ENCODE results near the gene ZNF503. TPM values are rescaled to one million over a fixed set of nuclear protein-coding genes. Genes with fewer than 3 reads are reported as not detected.

ZNF503 gene
- polyA plus RNA-seq, 2 of the 4 experiments (the other 2 are of a cell fraction) = 0.54 to 12.8 TPM

DNA sequence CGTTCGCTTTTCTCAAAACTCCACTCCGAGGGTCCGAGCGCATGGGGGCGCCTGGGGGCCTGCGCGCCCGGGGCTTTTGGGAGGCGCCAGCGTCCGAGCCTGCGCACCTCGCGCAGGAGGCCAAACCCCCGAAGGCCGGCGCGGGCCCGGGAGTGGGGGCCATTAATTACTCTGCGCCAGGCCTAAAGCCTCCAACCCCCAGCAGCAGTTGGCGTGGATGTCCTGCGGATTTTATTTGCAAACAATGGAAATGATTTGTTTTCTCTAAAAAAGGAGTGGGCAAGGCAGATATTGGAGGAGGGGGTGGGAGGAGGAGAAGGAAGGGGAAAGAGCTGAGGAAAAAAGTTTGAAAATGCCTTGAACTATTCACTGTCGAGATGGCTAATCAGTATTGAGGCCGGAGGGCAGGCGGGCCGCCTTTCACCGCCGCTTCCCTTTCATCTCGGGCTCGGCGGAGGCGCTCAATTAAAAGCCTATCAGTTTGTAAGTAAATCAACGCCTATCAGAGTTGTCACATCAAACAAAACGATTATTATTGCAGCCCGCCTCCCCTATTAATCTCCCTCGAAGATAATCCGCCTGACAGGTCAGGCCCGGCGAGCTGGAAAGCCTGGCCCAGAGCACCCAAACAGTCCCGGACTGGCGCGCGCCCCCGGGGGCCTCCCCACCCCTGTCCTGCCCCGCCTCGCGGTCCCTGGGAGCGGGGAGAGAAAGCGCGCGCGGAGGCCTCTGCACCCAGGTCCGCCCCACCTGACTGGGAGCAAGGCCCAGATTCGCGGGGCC, 3.4 kb upstream of the ZNF503 start:
- no peak overlapping the region for H3K4me2 ChIP-seq
- ChIA-PET CTCF (no interaction called here), POLR2A (no interaction called here)
- H3K4me3 ChIP-seq = no peak overlapping the region
- H3K4me1 ChIP-seq = peaks cover 9% of the 10 kb centered on the region
- no peak for FAIRE-seq
- 91% methylated on average over 29 of the region's 56 CpGs for WGBS (ENCODE audit: missing lambda C conversion rate)
- H3K9me3 ChIP-seq = no peaks in the 10 kb centered on the region
- ATAC-seq = no peak
- no peak for DNase-seq (ENCODE audit: low read depth in 1 of 2, low spot score in 1 of 2)
- H3K27ac ChIP-seq = peak overlapping the region in 1 of 2 experiments; percentile 98; a peak in 3 of 6 replicates
- TF ChIP-seq, protein P1, sequence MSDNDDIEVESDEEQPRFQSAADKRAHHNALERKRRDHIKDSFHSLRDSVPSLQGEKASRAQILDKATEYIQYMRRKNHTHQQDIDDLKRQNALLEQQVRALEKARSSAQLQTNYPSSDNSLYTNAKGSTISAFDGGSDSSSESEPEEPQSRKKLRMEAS (IDR thresholded peaks at IDR 0.05) = no peak
- TF ChIP-seq MAFK (IDR thresholded peaks at IDR 0.05; ENCODE audit: partially characterized antibody) (no peak), HOXB5 (CRISPR knock-in tag; IDR thresholded peaks at IDR 0.05) (no peak), ESRRA (IDR thresholded peaks at IDR 0.05; ENCODE audit: borderline replicate concordance, low read length) (no peak), NR3C1 (IDR thresholded peaks at IDR 0.05) (no peak), ZC3H11A (IDR thresholded peaks at IDR 0.05) (no peak), ZNF302 (CRISPR knock-in tag; IDR thresholded peaks at IDR 0.05) (no peak), RCOR1 (IDR thresholded peaks at IDR 0.05; ENCODE audit: low read depth, low read length) (no peak), NFE2L2 (conservative IDR thresholded peaks at IDR 0.05; ENCODE audit: low read length) (no peak), NPAS2 (CRISPR knock-in tag; IDR thresholded peaks at IDR 0.05; ENCODE audit: borderline replicate concordance) (no peak), FOSB (CRISPR knock-in tag; IDR thresholded peaks at IDR 0.05) (no peak), RAD21 (conservative IDR thresholded peaks at IDR 0.05 in 1 of 2, IDR thresholded peaks at IDR 0.05 in 1 of 2) (no peak), POLR2A (IDR thresholded peaks at IDR 0.05; ENCODE audit: low read length) (no peak), HOXA7 (CRISPR knock-in tag; IDR thresholded peaks at IDR 0.05) (no peak), JUNB (IDR thresholded peaks at IDR 0.05) (no peak), CHD2 (IDR thresholded peaks at IDR 0.05; ENCODE audit: low read length, partially characterized antibody) (no peak), CBX2 (IDR thresholded peaks at IDR 0.05; ENCODE audit: borderline replicate concordance, low read depth) (no peak)
- TF ChIP-seq, protein P2, sequence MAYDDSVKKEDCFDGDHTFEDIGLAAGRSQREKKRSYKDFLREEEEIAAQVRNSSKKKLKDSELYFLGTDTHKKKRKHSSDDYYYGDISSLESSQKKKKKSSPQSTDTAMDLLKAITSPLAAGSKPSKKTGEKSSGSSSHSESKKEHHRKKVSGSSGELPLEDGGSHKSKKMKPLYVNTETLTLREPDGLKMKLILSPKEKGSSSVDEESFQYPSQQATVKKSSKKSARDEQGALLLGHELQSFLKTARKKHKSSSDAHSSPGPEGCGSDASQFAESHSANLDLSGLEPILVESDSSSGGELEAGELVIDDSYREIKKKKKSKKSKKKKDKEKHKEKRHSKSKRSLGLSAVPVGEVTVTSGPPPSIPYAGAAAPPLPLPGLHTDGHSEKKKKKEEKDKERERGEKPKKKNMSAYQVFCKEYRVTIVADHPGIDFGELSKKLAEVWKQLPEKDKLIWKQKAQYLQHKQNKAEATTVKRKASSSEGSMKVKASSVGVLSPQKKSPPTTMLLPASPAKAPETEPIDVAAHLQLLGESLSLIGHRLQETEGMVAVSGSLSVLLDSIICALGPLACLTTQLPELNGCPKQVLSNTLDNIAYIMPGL (CRISPR knock-in tag; IDR thresholded peaks at IDR 0.05; ENCODE audit: borderline replicate concordance) = no peak

DNA sequence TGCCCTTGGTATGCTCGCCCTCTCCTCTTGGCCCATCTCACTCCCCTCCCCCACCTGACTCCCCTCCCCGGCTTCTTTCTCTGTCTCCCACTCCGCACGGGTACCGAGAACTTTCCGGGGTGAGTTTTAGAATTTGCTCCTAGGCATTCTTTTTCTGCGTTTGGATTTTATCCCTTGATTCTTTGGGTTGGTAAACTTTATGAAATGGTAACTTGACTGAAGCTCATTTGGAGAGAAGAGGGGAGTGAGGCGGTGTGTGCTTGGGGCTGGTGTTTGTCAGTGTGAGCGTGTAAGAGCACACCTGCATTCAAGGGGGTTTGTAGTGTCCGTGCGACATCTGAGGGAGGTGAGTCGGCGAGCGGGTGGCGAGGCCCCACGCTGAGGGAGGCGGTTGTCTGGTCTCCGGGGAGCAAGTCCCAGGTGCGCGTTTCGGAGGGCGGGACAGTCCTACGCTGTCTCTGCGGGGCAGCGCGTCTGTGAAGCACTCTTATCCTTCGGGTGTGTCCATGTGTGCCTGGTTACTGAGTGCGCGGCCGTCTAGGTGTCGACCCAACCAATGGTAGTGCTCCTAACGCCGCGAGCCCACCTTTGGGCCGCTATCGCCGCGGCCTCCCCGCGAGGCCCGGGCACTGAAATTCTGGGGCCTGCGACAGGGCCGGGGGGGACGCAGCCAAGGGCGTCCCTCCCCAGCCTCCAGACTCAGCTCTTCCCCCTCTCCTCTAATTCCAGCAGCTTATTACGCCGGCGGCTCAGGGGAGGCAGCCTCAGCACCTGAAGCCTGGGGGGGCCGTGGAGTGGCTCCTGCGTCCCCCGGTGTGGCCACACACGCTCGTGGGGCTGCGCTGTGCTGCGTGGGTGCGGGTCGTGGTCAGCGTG, 2.6 kb upstream of the ZNF503 start:
- no peak for ATAC-seq
- CTCF ChIA-PET = interaction anchor here (1.1 to 1.3 kb wide), 2 partner anchors 9 to 19 kb away, joined by 3 to 6 read pairs; no protein-coding TSS in a partner anchor
- no peak for FAIRE-seq
- Histone ChIP-seq H3K27ac (peak overlapping the region; percentile 94 to 98), H3K9me3 (no peaks in the 10 kb centered on the region), H3K4me2 (peak overlapping the region; percentile 98), H3K4me3 (peak overlapping the region; percentile 92), H3K4me1 (peaks cover 14% of the 10 kb centered on the region)
- POLR2A ChIA-PET = interaction anchor here (1.0 to 1.1 kb wide), 2 partner anchors 26 to 369 kb away, joined by 3 to 6 read pairs; no protein-coding TSS in a partner anchor
- DNase-seq (ENCODE audit: low read depth in 1 of 2, low spot score in 1 of 2) = no peak
- 90% methylated on average over 58 of the region's 58 CpGs for WGBS (ENCODE audit: missing lambda C conversion rate)
- TF ChIP-seq MAFK (IDR thresholded peaks at IDR 0.05; ENCODE audit: partially characterized antibody) (no peak), KDM1A (IDR thresholded peaks at IDR 0.05; ENCODE audit: low read depth) (no peak), HDAC2 (IDR thresholded peaks at IDR 0.05) (no peak), KDM5A (IDR thresholded peaks at IDR 0.05) (no peak), ZFP36 (IDR thresholded peaks at IDR 0.05; ENCODE audit: borderline replicate concordance, partially characterized antibody) (no peak), FOSB (CRISPR knock-in tag; IDR thresholded peaks at IDR 0.05) (no peak), GATA3 (IDR thresholded peaks at IDR 0.05; ENCODE audit: borderline replicate concordance) (no peak), ZC3H11A (IDR thresholded peaks at IDR 0.05) (no peak), HEYL (CRISPR knock-in tag; IDR thresholded peaks at IDR 0.05) (no peak)
- TF ChIP-seq, protein P3, sequence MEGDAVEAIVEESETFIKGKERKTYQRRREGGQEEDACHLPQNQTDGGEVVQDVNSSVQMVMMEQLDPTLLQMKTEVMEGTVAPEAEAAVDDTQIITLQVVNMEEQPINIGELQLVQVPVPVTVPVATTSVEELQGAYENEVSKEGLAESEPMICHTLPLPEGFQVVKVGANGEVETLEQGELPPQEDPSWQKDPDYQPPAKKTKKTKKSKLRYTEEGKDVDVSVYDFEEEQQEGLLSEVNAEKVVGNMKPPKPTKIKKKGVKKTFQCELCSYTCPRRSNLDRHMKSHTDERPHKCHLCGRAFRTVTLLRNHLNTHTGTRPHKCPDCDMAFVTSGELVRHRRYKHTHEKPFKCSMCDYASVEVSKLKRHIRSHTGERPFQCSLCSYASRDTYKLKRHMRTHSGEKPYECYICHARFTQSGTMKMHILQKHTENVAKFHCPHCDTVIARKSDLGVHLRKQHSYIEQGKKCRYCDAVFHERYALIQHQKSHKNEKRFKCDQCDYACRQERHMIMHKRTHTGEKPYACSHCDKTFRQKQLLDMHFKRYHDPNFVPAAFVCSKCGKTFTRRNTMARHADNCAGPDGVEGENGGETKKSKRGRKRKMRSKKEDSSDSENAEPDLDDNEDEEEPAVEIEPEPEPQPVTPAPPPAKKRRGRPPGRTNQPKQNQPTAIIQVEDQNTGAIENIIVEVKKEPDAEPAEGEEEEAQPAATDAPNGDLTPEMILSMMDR (IDR thresholded peaks at IDR 0.05) = no peak
- TF ChIP-seq, protein P4, sequence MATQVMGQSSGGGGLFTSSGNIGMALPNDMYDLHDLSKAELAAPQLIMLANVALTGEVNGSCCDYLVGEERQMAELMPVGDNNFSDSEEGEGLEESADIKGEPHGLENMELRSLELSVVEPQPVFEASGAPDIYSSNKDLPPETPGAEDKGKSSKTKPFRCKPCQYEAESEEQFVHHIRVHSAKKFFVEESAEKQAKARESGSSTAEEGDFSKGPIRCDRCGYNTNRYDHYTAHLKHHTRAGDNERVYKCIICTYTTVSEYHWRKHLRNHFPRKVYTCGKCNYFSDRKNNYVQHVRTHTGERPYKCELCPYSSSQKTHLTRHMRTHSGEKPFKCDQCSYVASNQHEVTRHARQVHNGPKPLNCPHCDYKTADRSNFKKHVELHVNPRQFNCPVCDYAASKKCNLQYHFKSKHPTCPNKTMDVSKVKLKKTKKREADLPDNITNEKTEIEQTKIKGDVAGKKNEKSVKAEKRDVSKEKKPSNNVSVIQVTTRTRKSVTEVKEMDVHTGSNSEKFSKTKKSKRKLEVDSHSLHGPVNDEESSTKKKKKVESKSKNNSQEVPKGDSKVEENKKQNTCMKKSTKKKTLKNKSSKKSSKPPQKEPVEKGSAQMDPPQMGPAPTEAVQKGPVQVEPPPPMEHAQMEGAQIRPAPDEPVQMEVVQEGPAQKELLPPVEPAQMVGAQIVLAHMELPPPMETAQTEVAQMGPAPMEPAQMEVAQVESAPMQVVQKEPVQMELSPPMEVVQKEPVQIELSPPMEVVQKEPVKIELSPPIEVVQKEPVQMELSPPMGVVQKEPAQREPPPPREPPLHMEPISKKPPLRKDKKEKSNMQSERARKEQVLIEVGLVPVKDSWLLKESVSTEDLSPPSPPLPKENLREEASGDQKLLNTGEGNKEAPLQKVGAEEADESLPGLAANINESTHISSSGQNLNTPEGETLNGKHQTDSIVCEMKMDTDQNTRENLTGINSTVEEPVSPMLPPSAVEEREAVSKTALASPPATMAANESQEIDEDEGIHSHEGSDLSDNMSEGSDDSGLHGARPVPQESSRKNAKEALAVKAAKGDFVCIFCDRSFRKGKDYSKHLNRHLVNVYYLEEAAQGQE (IDR thresholded peaks at IDR 0.05) = no peak
- TF ChIP-seq, protein P5, sequence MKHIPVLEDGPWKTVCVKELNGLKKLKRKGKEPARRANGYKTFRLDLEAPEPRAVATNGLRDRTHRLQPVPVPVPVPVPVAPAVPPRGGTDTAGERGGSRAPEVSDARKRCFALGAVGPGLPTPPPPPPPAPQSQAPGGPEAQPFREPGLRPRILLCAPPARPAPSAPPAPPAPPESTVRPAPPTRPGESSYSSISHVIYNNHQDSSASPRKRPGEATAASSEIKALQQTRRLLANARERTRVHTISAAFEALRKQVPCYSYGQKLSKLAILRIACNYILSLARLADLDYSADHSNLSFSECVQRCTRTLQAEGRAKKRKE (CRISPR knock-in tag; IDR thresholded peaks at IDR 0.05; ENCODE audit: low read depth) = no peak

Data from A549 (cell line).